Measurements from ENCODE around the gene DCLK2. TPM values are rescaled to one million over a fixed set of nuclear protein-coding genes. Genes with fewer than 3 reads are reported as not detected.
A peak's percentile ranks its signal among the peaks of the same experiment; 100 is the strongest.

Gene DCLK2
- total RNA-seq, 6 experiments from 2014 or later: 0.35 to 1.8 (median 0.68) TPM

DNA sequence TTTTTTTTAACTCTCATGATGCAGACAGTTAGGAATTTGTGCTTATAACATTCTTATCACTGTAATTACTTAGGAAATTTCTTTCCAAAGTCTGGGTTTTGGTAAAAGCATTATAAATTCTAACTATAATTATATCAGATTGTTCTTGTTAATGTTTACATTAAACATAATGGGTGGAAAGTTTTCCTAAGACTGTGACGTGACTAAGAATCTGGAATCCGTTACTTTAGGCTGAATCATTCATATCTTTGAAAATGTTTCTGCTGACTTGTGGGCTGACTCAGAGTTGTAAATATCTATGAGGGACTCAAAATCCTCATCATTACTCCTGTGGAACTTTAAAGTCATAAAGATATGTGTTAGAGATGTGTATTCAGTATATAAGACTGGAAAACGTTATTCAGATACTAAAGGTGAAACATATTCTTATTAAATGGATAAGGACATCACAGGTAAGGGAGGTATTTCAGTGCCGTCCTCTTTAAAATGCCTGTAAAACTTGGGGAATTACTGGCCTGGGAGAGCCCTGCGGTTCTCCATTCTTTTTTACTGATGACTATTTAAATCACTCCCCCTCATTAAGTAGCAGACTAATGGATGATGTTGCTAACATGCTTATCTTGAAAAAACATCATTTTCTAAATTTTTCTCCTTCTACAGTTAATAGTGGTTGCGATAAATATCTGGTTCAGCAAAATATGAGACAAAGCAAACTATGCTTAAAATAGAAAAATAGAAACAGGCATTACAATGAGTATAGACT is 159.0 kb downstream of the DCLK2 start:
- intact Hi-C loops (cut with DNase I): no loop called here
- Histone ChIP-seq H3K27ac (no peak overlapping the region), H3K9me3 (no peaks in the 10 kb centered on the region), H3K27me3 (no peaks in the 10 kb centered on the region), H3K36me3 (no peaks in the 10 kb centered on the region), H3K4me1 (peaks cover 0 to under 1% (median 0%) of the 10 kb centered on the region in 4 donors), H3K4me3 (no peak overlapping the region)
- WGBS (ENCODE audit: insufficient coverage, low coverage, low lambda C conversion rate, missing lambda C conversion rate): 77% methylated on average over 6 of the region's 6 CpGs
- TF ChIP-seq, protein P1, sequence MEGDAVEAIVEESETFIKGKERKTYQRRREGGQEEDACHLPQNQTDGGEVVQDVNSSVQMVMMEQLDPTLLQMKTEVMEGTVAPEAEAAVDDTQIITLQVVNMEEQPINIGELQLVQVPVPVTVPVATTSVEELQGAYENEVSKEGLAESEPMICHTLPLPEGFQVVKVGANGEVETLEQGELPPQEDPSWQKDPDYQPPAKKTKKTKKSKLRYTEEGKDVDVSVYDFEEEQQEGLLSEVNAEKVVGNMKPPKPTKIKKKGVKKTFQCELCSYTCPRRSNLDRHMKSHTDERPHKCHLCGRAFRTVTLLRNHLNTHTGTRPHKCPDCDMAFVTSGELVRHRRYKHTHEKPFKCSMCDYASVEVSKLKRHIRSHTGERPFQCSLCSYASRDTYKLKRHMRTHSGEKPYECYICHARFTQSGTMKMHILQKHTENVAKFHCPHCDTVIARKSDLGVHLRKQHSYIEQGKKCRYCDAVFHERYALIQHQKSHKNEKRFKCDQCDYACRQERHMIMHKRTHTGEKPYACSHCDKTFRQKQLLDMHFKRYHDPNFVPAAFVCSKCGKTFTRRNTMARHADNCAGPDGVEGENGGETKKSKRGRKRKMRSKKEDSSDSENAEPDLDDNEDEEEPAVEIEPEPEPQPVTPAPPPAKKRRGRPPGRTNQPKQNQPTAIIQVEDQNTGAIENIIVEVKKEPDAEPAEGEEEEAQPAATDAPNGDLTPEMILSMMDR (IDR thresholded peaks at IDR 0.05): no peak
- no peak for TF ChIP-seq POLR2A (IDR thresholded peaks at IDR 0.05)
- ATAC-seq (peak in 1 of 4 donors; percentile 25), DNase-seq (no peak)

DNA sequence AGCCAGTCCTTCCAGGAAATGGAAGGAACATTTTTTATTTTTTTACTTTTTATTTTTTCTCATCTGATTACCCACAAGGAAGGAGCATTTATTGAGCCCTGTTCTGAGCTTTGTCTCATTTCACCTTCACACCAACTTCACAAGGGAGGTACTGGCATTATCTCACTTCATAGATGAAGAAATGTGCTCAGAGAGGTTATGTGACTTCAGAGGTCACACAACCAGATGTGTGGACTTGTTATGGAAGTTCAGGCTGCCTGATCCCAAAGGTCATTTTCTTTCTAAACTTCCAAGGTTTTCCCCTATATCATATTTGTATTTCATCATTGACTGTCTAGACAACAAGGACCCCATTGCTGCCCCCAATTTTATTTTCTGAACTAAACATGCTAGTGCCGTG is 160.3 kb downstream of the DCLK2 start:
- H3K9me3 ChIP-seq: no peaks in the 10 kb centered on the region
- no peaks in the 10 kb centered on the region for H3K4me1 ChIP-seq
- no peak overlapping the region for H3K27ac ChIP-seq
- no peak overlapping the region for H3K4me3 ChIP-seq
- intact Hi-C loops (cut with DNase I): no loop called here
- no peaks in the 10 kb centered on the region for H3K27me3 ChIP-seq
- H3K36me3 ChIP-seq: no peaks in the 10 kb centered on the region
- ATAC-seq (no peak), DNase-seq (no peak)
- TF ChIP-seq, protein P1 (IDR thresholded peaks at IDR 0.05): no peak
- no peak for TF ChIP-seq POLR2A (IDR thresholded peaks at IDR 0.05)
- 93% methylated on average over 1 of the region's 1 CpG for WGBS (ENCODE audit: insufficient coverage, low coverage, low lambda C conversion rate, missing lambda C conversion rate)

GRCh38 chr4:150240011-150240410 is 161.8 kb downstream of the DCLK2 start:
- H3K36me3 ChIP-seq: no peaks in the 10 kb centered on the region
- intact Hi-C loops (cut with DNase I): loop anchor here (10.0 kb wide), 2 partner anchors 225 to 245 kb away; no protein-coding TSS in a partner anchor
- ATAC-seq: no peak
- no peak overlapping the region for H3K4me3 ChIP-seq
- H3K27ac ChIP-seq: no peak overlapping the region
- H3K4me1 ChIP-seq: no peaks in the 10 kb centered on the region
- H3K27me3 ChIP-seq: no peaks in the 10 kb centered on the region
- TF ChIP-seq, protein P1 (IDR thresholded peaks at IDR 0.05): no peak
- TF ChIP-seq POLR2A (IDR thresholded peaks at IDR 0.05): no peak
- no peaks in the 10 kb centered on the region for H3K9me3 ChIP-seq
- no peak for DNase-seq

DNA sequence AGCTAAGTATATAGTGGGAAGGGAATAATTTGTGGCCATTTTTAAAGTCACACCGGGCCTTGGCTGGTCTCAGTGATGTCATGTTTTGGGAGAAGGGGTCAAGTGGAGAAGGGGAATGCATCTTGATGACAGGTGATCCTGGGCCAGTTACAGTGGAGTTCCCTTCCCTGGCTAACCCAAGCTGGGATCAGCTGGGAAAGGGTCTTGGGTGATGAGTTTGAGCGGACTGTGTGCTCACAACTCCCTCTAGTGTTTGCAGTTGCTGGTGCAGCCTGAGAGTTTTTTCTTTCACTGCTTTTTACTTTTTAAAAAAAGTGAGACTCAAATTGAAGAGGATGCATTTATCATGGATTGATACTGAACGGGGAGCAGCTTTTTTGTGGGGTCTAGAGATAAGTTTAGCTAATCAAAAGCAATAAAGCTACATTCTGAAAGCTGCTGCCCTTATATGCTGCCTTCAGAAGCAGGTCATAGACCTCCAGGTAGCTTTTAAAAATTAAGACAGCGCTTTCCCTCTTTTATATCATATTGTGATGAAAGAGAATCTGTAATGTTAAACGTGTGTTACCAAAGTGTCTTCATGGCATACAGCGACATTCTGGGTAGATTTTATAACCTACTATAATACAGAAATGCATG is 164.7 kb downstream of the DCLK2 start:
- no peaks in the 10 kb centered on the region for H3K9me3 ChIP-seq
- no peaks in the 10 kb centered on the region for H3K36me3 ChIP-seq
- no peaks in the 10 kb centered on the region for H3K4me1 ChIP-seq
- DNase-seq: no peak
- TF ChIP-seq POLR2A (IDR thresholded peaks at IDR 0.05): no peak
- TF ChIP-seq, protein P1 (IDR thresholded peaks at IDR 0.05): peak; percentile 72 to 85 (median 84)
- H3K4me3 ChIP-seq: no peak overlapping the region
- H3K27me3 ChIP-seq: no peaks in the 10 kb centered on the region
- intact Hi-C loops (cut with DNase I): loop anchor here (10.0 kb wide), 2 partner anchors 228 to 248 kb away; no protein-coding TSS in a partner anchor
- WGBS (ENCODE audit: insufficient coverage, low coverage, low lambda C conversion rate, missing lambda C conversion rate): 35% methylated on average over 6 of the region's 6 CpGs
- no peak overlapping the region for H3K27ac ChIP-seq
- ATAC-seq: peak; percentile 76 to 83 (median 80)

Data from right lobe of liver (tissue), 6 donors.